DMS53 treated with DMSO at 0.1 percent for 48 hours (cell line): Measurements from ENCODE around the gene DNAJA3.

Experiments used
- DNase-seq: peaks from one replicate; lab custom pipeline; 2025; ENCODE audit not compliant: unreplicated experiment; lab: John Stamatoyannopoulos, UW

Gene DNAJA3

DNA sequence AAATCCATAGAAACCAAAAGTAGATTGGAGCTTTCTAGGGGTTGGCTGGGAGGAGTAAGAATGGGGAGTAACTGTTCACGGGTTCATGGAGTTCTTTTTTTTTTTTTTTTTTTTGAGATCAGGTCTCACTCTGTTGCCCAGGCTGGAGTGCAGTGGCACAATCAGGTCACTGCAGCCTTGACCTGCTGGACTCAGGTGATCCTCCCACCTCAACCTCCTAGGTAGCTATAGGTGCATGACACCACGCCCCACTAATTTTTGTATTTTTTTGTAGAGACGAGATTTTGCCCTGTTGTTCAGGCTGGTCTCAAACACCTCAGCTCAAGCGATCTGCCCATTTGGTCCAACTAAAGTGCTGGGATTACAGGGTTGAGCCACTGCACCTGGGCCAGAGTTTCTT, 47.2 kb downstream of the DNAJA3 start:
- DNase-seq = no peak

DNA sequence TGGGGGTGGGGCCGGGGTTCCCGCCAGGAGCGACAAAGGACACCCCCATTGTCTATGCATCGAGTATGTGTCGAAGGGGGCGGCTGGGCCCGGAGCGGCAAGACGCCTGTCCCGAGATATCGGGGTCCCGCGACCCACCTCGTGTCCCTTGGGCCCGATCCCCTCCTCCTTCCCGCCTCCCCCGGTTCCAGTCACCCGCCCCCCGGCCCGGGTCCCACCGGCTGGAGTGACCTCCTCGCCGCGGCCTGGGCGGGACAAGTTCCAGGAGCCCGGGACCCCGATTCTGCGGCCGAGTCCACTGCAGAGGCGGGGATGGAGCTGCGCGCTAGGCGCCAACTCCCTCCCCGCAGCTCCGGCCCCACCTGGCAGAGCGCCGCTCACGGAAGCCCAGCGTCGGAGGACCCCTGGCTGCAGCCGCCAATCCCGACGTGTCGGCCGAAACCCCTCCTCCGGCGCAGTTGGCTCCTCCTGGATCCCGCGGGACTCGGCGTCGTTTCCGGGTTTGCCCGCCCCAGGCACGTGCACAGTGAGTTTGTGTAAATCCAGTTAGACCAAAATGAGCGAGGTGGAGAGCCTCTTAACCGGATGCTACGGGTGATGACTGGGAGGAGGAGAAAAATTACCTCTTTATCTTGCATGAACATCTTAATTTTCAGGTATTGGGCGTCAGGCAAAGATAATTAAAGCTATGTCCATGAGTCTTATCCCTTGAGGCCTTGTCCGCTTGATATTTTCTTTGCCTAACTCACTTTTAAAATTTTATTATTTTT, 48.7 kb downstream of the DNAJA3 start, which contains the start of gene NMRAL1:
Gene NMRAL1, minus strand, starts transcription at position 434 of the 770 bp plus-strand sequence. CDS start 493 bp downstream, outside the sequence.
- peak; percentile 86 for DNase-seq

DNA sequence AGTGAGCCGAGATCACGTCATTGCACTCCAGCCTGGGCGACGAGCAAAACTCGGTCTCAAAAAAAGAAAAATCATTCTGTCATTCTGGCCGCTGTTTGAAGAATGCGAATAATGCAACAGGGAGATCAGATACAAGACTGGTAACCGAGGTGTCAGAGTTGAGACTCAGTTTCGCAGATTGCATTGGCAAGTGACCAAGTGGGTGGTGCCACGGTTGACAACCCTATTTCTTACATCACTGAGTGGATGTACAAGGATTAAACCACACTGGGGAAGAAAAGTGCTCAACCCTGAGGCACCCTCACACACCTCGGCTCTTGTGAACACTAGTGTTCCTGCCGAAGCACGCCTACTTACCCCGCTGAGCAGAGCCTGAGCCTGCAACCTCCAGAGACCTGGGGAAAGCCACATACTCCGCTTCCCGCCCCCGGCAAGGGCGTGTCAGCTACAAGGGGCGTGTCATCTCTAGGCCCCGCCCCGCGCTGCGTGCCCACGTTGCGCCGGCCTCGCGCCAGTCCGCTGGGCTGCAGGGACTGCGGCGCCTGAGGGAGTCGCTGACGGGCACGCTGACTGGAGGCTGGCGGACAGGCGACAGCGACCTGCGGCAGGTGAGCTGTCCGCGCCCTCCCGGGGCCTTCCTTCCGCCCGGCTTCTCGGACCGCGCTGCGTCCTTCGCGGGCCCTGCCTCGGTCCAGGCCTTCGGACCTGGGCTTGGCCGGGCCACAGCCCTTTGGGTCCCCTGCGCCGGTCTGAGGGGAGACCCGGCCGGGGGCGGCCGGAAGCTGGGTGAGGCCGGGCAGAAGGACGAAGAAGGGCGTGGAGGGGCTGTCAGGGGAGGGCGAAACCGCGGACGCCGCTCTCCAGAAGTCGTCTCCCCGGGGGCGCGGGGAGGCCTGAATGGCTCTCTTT, 50.5 kb downstream of the DNAJA3 start, which contains the start of gene HMOX2:
Gene HMOX2, plus strand, starts transcription at position 519 of the 909 bp plus-strand sequence. CDS start 29,127 bp downstream, outside the sequence.
- peak; percentile 84 for DNase-seq

DNA sequence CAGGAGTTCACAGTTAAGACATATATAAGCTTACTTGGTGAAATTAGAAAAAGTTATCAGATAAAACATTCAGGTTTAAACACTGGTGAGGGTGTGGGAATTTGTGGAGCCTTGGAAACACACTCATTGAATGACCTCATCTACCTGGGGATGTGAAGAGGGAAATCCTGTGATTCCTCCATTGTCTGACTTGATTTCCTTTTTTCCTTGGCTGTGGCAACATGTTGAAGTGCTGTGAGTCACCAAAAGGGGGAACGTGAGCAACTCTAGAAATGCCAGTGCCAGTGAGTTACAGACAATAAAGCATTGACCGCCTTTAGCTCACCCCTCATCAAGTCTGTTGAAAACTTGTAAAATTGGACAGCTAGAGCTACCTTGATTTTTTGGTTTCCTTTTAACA, 52.3 kb downstream of the DNAJA3 start:
- DNase-seq = peak; percentile 24

DNA sequence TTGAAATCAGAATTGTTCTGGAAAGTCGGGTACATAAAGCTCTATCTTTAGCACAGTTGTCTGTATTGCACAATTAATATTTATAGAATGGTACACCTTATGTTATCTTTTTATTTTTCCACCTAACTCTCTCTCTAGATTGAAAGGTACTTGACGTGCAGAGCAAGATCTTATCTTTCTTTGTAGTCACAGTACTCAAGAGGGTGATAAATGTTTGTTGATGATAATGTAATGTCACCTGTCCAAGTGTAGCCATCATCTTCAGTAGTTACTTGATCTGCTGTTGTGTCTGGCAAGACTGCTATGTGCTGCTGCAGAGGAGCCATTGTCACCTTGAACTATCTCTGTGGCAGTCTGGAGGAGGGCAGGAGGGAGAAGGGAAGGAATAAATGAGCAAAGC, 55.9 kb downstream of the DNAJA3 start:
- DNase-seq = no peak

DNA sequence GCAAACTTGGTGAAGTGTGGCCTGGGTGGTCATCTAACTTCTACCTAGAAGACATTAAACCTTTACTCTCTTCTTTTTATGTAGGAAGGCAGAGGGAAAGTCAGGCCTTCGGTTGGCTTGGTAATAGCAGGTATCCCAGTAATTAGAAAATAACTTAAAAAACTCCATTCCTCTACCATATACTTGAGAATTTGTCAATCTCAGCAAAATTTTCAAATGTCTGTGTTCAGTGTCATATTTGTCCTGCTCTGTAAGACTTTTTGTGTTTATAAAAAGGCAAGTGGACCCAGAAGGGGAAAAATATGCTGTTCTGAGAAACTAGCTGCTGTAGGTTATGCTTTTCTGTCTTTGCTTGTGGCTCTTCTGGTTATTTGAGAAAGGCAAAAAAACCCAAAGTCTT, 56.3 kb downstream of the DNAJA3 start:
- no peak for DNase-seq

DNA sequence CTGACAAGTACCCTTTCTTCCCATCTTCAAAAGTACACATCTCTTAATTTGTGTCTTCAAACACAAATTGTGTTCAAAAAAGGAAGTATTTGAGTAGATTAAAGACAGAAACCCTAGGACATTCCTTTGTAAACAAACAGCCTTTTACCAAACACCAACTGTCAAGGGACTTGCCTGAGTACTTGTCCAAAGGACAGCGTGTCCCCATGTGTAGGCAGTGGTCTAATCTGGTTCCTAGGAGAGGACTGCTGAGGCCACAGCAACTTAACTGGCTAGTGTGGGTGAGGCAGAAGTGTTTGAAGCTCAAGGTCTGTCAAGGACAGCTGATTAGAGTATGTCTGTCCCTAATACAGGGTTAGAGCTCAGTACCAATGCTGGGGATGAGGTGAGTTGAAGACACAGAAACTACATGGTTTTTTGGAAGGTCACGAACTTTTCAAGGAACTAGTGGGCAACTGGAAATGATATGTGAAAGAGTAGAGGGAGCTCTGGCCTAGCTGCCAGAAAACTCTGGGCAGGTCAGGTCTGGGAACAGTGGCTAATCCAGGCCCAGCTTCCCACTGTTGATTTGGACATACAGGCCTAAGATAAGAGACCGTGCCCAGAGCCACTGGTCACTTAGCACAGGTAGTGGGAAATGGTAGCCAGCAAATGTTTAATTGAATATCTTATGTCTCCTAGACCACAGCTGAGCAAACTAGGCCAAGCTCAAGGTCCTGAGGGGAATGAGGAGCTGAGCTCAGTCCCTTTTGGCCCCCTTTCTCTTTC, 60.6 kb downstream of the DNAJA3 start:
- DNase-seq = no peak

DNA sequence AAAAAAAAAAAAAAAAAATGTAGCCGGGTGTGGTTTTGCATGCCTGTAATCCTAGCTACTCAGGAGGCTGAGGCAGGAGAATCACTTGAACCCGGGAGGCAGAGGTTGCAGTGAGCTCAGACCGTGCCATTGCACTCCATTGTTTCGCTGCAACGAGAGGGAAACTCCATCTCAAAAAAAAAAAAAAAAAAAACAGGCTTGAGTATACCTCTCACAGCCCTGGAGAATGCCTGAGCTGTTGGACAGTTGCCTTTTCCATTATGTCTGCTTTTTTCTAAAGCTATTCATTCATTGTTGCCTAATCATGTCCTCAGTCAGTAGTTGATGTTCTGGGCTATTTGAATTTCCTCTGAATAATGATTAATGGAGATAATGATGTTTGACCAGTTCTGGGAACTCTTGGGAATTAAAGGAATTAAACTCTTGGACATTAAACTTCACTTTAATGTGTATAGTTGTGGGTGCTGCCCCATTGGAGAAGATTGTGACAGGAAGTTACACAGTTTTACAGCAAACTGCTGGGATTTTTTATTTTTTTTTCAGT, 62.4 kb downstream of the DNAJA3 start:
- no peak for DNase-seq

DNA sequence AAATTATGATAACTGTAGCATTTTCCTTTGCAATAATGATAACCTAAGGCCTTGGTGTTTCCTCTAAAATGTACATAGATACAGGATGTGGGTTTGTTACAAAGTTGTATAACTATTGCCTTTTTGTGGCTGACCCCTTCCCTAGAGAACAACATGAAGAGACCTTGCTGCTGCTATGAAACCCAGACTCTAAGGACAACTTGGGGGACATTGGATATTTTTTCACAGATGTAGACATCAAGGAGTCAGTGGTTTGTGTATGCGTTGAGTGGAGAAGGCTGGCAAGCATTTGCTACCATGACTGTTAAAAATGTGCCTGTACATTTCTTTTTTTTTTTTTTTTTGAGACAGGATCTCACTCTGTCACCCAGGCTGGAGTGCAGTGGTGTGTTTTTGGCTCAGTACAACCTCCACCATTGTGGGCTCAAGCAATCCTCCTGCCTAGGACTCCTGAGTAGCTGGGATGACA, 62.9 kb downstream of the DNAJA3 start:
- no peak for DNase-seq

DNA sequence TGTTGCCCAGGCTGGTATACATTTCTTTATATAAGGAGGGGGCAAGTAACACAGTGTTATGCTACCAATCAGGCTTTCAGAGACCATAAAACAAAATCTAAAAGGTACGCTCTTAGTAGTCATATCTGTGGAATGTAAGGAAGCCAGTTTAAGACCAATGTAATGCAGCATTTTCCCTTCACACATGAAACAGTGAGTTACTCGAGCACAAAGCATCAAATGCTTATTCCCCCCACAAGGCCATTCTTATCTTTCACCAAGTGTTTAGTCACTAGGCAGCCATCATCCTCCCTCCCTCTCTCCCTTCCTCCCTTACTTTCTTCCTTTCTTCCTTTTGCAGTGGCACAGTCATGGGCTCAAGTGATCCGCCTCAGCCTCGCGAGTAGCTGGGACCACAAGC, 63.4 kb downstream of the DNAJA3 start:
- DNase-seq = no peak

DNA sequence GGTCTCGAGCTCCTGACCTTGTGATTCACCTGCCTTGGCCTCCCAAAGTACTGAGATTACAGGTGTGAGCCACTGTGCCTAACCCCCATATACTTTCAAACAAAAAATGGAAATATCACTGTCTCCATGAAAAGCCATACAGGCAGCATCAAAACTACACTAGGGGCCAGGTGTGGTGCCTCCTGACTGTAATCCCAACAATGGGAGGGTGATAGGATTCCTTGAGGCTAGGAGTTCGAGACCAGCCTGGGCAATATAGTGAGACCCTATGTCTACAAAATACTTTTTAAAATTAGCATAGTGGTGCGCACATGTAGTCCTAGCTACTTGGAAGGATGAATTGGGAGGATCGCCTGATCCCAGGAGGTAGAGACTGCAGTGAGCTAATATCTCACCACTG, 66.2 kb downstream of the DNAJA3 start:
- no peak for DNase-seq

DNA sequence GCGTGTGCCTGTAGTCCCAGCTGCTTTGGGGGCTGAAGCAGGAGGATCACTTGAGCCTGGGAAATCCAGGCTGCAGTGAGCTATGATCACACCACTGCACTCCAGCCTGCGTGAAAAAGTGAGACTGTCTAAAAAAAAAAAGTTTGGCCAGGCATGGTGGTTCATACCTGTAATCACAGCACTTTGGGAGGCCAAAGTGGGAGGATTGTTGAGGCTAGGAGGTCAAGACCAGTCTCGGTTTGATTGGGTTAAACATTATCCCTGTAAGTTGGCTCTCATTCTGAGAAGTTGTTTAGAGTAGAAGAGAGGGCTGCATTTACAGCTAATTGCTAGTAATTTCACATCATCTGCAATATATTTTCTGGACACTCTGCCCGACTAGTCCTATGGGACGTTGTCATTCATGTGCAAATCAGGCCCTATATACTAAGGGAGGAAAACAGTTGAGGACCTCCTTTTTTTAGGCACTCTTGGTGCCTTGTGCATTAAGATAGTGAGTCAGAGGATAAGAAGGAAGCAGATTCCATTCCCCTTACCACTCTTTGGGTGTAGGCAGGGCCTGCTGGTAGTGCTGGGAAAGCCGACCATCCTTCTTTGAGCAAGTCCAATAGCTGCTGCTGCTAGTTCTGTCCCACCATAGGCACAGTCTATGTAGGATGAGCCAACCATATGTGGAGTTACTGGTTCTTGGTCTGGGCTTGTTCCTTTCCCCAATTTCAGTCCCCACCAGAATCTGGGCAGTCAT, 69.2 kb downstream of the DNAJA3 start:
- no peak for DNase-seq

DNA sequence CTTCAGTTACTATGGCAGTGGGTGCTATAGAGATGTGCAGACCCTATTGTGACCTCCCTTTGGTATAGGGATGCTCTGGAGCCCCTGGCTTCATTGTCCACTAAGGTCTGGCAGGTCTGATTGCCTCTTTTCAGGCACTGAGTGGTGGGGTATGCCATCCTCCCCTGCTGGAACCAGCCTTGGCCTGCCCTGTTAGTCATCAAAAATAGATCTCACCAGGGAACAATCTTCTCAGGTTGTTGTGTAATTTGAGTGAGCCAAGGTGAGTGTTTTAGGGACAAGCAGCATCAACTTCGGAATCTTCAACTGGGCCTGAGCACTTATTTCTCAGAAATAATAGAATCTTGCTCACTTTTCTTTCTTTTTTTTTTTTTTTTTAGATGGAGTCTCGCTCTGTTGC, 70.1 kb downstream of the DNAJA3 start:
- no peak for DNase-seq

DNA sequence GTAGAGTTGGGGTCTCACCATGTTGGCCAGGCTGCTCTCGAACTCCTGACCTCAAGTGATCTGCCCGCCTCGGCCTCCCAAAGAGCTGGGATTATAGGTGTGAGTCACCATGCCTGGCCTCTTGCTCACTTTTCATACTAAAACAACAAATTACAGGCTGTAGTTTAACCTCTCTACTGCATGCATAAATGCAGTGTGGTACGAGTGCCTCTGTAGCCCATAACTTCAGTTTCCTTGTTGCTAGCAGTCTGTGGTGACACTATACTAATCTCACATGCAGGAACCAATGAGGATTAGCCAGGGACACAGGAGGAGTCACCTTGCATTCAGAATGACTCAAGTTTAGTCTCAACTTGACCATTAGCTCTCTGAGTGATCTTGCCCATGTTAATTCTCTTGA, 70.6 kb downstream of the DNAJA3 start:
- no peak for DNase-seq

DNA sequence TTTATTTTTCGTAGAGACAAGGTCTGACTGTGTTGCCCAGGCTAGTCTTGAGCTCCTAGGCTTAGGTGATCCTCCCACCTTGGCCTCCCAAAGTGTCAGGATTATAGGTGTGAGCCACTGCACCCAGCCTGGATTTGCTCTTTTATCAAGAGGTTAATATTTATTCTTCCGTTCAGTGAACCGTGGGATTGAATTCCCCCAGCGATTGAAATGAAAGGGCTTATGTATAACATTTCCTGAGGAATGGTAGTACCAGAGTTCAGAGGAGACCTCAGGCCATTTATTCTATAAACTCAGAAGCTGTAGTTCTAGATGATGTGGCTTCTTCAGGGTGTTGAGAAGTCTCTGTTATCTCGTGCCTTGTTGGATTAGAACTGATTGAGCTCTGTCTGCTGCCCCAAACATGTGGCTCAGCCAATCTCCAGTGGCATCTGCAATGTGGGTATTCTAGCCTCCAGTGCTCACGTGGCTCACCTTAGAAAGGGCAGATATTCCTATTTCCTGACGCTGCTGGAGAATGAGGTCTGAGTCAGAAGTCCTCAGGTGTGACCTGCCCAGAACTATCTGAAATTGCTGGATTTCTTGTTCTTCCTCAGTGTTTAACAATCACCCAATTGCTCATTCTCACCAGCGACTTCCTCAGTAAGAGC, 73.0 kb downstream of the DNAJA3 start:
- DNase-seq = no peak

DNA sequence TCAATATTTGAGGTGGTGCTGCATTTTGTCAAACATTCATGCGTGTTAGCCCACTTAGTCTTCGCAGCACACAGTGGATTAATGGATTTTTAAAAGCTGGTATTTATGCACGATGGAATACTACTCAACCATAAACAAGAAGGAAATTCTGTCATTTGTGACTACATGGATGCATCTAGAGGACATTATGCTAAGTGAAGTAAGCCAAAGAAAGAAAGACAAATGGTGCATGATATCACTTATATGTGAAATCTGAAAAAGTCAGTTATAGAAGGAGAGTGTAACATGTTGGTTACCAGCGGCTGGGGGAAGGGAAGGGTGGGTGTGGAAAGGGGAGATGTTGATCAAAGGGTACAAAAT, 73.5 kb downstream of the DNAJA3 start:
- DNase-seq = no peak

DNA sequence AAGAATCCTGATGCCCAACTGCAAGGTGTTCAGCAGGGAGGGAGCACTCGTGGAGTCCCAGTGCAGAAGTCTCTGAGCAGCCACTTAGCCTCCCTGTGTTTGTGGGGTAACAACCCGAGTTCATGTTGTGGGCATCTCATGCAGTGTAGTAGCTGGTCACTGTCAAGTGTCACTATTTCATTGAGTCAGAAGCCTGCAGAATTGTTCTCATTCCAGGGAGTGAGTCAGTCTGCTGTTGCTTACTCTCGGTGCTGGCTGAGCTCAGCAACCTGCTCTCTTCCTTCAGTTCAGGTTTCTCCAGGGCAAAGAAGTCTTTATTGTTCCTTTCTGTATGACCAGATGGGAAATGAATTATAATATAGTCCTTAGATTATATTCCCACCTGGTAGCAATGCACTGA, 74.6 kb downstream of the DNAJA3 start:
- no peak for DNase-seq

DNA sequence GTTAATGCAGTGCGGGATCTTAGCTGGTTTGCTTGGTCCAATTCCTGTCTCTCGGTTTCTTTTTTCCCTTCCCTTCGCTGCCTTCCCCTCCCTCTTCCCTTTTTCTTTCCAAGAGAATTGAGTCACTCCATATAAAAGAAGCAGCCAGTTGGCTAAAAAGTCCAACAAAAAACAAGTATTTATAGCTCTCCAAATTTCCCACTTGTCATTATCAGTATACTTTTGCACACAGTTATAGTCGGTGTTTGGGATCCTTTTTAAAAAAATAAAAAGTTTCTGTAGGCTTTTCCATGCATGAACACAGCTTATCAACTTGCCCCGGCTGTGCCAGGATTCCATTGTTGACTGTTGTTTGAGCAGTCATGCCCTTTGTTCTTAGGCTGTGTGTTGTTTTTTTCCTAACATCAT, 75.4 kb downstream of the DNAJA3 start:
- DNase-seq = no peak

DNA sequence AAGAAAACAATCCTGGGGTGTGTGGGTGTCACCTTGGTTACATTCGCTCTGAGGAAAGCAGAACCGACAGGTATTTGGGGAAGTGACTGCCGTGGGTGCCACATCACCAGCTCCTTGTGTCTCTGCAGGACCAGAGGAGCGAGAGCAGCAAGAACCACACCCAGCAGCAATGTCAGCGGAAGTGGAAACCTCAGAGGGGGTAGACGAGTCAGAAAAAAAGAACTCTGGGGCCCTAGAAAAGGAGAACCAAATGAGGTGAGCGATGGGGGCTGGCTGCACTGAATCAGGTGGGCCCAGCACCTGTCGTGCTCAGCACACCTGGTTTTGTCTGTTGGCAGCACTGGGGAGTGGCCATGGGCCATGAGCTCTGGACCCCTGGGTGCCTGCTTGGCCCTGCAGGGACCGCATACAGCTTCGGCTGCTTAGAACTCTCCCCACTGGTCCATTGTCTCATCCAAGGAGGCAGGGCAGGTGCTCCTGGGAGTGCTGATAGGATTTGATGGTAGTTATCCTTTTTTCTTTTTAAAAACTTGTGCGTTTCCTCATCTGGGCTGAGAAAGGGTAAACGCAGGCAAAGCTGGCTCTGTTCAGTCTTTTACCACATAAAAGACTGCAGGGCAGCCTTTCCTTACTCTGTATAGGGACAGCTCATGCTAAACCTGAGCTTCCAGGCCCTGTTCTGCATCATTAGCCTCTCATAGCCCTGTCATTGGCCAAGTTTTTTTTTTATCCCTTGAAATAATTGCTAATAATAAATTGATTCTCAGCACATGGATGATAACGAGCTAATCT, 79.9 kb downstream of the DNAJA3 start:
- no peak for DNase-seq
